Left colon (tissue), 2 donors: ENCODE measurements around the gene MBNL1. TPM values are rescaled to one million over a fixed set of nuclear protein-coding genes. Genes with fewer than 3 reads are reported as not detected.

ENCODE experiments used
- ATAC-seq: fragments of 200-7000 bp; cut with Tn5 transposase; one replicate; pipeline ENCODE4 v1.9.1; 2020; ENCODE audit warnings: mild to moderate bottlenecking, moderate library complexity
- DNase-seq, 2 donors: peaks; one replicate each; pipeline ENCODE4 v3.0.0-alpha.2; 2020
- intact Hi-C, 2 donors: fragments of 100-400 bp; cut with DNase I in 1 of 2; cut with micrococcal nuclease in 1 of 2; formaldehyde crosslinking; loops; one replicate each; pipeline versions ENCODE4 v1.11.2 to v1.14.0; 2022; cut with DNase I, micrococcal nuclease
- total RNA-seq, 2 donors: library from RNA; stranded (reverse); fragmentation: NEBNext Ultra II Directional; extraction: Animal tissue kit (Norgen Biotek cat#: 25700); gene quantifications; one replicate each; pipeline ENCODE4 v1.2.1, GENCODE V29; 2021
- donor health status: DM: no; HTN: no; CAD: no.
- donor health status: DM: yes; HTN: yes; CAD: no.

Gene MBNL1
- total RNA-seq, 2 donors from 2014 or later = 154 to 183 TPM

DNA sequence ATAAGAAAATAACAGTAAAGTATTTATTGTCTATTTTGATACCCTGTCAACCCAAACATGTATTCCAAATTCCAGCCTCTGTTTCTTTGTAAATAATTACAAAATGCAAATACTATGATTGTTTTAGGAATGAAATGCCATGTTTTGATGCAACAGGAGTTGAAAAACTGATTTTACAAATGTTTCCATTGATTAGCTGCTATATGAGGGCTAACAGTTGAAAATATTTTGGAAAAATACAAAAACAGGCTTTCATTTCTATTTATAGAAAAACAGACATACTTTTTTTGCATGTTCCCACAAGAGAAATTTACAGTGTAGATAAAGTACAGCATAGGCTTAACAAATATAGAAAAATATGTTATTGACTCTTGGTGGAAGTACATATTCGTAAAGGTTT lies 20.0 kb downstream of the MBNL1 start:
- no peak for ATAC-seq
- no peak for DNase-seq
- intact Hi-C loops = no loop called here

DNA sequence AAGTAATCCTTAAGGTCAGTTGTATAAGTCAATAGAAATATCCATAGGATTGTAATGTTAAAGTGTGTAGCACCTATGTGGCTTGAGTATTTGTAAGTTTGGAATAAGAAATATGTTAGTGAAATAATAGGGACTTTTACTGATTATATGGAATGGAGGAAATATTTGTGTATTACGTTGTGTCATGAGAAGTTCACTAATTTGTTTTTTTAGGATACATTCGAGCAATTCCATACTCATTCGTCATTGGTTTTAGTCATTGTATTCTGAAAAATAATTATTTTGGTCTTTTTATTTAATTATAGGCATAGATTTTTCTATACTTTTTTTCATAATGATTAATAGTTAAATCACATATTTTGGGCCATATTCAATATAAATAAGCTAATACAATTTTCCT lies 21.0 kb downstream of the MBNL1 start:
- intact Hi-C loops = no loop called here
- ATAC-seq = no peak

DNA sequence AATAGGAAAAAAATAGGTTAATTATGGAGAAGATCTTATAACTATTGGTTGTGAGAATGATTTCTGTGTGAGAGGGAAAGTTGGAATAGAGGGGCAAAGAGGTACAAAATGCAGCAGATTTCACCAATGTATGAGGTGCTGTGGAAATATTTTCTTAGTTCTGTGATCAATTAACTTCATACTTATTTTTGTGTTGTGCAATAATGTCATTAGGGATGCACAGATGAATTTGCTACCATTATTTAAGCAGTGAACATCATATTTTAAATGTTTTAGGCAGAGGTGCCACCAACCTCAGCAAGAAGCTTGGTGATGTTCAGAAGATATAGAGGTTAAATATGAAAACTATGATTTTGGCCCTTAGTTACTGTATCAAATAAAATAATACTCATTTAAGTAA lies 21.6 kb downstream of the MBNL1 start:
- intact Hi-C loops = no loop called here
- ATAC-seq (no peak), DNase-seq (no peak)

More for the DNA sequence above, 21.0 kb downstream of the MBNL1 start:
- no peak for DNase-seq

DNA sequence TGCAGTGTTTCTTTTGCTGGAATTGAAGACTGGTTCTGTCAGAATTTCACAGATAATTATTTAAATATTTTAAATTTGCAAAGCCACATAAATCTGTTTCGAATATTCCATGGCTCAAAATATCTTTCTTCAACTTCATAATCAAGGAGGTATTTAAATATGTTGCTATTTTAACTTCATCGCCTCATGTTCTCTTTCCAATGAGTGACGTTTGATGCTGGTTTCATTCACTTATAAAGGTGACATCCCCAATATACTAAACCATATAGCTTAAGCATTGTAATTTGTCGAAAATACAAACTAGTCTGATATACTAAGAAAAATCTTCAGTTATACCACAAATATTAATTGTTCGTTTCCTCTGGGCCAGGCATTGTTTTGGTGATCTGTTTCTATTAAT lies 22.5 kb downstream of the MBNL1 start:
- ATAC-seq = no peak
- intact Hi-C loops = no loop called here
- no peak for DNase-seq

DNA sequence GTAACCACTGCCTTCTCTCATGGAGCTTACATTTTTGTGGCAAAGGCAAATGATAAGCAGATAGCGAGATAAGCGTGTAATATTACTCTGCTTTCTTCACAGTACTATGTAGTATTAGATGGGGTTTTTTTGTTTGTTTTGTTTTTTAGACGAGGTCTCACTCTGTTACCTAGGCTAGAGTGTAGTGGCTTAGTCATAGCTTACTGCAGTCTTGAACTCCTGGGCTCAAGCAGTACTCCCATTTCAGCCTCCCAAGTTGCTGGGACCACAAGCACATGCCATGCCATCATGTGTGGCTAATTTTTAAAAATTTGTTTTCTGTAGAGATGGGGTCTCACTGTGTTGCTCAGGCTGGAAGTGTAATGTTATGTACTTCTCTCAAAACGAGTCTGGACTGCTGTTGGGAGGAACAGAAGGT lies 22.9 kb downstream of the MBNL1 start:
- DNase-seq = no peak
- no peak for ATAC-seq
- intact Hi-C loops = no loop called here

DNA sequence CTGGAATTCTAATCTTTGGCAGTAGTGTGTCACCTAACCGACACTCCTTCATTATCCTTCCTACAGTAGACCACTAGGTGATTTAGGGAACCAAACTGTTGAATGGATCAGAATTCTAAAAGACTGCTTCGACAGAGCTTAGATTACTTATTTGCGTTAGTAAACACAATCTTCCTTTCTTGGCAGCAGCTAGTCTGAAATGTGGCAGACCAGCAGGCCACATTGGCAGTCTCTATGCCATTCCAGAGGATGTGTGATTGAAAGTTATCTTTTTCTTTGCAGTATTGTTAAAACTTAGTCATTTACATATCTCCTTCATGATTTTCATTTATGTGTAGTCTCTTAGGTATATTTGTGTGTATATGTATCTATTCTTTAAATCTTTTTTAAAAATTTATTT lies 23.6 kb downstream of the MBNL1 start:
- ATAC-seq = no peak
- DNase-seq = no peak
- intact Hi-C loops = no loop called here

DNA sequence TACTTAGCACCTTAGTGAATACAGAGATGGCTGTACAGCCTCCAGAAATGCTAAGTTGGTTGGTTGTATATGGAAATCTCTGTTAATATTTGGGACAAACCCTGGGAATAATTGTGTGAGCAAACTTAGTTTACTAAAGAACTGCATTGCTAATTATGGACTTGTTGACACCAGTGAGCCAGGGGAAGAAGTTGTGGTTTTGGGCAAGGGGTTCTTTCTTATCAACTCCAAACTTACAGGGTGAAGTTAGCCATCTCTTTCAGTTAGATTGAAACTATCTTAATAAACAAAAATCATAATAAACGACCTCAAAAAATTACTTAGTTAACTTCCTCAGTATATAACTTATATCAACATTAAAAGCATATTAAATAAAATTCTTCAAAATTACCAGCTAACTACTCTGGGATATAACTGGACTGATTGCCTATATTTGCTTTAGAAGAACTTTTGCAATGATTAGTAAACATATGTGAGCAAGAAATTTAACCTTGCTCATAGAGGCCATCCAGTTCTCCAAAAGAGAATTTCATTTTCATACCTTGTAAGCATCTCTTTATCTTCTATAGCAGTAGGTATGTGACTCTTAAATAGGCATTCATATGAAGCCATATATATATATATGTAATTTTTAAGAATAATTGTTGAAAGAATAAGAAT lies 24.7 kb downstream of the MBNL1 start:
- ATAC-seq = no peak
- intact Hi-C loops = no loop called here
- no peak for DNase-seq

DNA sequence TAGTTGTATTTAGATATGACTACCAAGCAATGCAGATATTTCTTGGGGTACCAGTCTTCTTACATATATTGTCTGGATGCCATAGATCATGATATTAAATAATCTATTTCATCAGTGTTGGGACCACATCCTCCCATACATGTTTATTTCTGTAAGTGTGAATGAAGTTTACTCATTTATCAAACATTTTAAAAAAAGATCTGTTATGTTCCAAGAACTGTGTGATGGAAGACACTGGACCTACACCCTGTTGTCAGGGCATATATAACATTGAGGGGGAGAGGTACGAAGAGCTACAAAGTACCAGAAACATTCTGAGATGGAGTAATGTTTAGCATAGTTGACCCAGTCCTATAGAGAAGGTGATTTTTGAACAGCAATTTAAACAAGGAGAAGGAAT lies 26.6 kb downstream of the MBNL1 start:
- intact Hi-C loops = no loop called here
- ATAC-seq = no peak
- no peak for DNase-seq

DNA sequence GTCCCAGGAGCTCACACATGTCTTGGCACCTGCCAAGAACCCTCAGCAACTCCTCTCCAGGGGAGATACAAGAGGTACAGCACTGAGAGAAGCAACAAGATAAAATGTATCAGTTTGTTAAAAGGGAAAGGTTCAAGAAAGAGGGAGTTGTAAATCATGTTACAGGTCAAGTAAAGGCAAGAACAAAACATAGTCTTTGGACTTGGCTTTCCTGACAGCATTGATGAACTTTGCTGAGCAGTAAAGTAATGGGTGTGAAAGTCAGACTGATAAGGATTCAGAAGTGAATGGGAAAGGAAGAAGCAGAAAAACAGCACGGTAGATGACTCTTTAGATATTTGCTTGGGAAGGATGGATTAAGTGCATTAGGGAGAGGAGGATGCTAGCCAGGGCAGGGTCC lies 27.1 kb downstream of the MBNL1 start:
- ATAC-seq (peak; percentile 74), DNase-seq (no peak)
- intact Hi-C loops = no loop called here

DNA sequence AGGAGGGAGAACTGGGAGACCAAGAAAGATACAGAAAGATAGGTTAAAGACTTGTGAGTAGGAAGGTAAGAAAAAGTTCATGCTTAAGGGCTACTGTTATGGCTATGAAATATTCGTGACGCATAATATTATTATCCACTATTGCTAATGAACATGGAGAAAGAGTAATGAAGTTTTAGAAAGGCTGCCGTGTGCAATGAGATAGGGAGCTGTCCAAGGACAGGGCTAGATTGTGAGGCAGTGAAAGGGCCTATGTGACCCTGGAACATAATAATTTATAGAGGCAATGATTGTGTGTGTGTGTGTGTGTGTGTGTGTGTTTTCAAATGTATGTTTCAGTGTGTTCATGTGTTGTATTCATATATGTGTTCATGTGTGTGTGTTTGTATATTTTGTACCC lies 27.7 kb downstream of the MBNL1 start:
- no peak for ATAC-seq
- intact Hi-C loops = no loop called here

DNA sequence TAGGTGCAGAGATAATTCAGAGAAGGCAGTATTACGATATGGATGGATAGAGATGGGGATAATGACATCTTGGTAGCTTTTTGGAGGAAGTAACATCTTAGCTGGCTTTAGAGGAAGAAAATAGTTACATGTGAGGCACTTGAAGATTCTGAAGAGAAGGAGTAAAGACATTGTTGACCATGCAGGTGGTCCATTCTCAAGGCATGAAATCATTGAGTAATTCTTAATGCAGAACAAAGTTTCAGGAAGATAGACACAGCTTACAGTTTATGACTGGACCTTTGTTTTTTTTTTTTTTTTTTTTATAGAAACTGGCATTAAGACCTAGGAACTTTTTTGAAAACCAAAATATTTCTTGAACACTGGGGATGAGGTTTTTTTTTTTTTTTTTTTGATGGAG lies 28.2 kb downstream of the MBNL1 start:
- intact Hi-C loops = no loop called here
- ATAC-seq = no peak
- DNase-seq = no peak

More for the DNA sequence above, 27.7 kb downstream of the MBNL1 start:
- no peak for DNase-seq

DNA sequence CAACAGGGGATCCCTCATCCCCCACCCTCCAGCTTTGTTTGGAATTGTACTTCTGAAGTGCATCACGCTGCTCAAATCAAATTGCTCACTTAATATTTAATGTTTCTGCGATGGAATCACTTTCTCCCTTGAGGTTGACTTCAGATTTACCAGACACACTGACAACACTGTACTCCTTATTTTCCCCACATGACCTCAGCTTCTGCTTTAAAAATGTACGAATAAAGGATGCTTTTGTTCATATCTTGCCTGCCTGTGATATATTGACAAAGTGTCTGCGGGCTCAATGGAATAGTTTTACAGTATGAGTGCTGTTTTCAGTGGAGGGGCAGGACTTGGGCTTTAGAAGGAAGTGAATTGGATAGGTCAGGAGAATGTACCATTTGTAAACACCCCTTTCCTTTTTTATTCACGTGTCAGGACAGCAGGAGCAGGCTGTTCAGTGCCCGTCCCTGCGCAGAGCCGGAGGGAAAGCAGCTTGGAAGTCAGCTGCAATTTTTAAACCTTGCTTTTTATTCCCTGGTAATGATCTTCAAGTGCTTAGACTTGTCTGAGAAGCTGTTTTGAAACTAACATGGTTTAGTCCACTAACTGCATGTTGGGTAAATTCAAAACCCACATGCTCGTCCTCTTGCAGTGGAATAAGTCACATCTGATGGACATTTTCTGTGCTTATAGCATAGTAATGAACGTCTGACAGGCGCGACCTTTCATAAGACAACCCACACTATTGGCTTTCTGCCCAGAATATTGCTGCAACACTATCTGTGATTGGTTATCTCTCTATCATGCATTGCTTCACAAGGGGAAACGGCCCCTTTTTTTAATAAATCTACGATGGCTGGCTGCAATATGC lies 29.9 kb downstream of the MBNL1 start:
- intact Hi-C loops = no loop called here
- DNase-seq (peak; percentile 47 to 61), ATAC-seq (peak; percentile 84)

DNA sequence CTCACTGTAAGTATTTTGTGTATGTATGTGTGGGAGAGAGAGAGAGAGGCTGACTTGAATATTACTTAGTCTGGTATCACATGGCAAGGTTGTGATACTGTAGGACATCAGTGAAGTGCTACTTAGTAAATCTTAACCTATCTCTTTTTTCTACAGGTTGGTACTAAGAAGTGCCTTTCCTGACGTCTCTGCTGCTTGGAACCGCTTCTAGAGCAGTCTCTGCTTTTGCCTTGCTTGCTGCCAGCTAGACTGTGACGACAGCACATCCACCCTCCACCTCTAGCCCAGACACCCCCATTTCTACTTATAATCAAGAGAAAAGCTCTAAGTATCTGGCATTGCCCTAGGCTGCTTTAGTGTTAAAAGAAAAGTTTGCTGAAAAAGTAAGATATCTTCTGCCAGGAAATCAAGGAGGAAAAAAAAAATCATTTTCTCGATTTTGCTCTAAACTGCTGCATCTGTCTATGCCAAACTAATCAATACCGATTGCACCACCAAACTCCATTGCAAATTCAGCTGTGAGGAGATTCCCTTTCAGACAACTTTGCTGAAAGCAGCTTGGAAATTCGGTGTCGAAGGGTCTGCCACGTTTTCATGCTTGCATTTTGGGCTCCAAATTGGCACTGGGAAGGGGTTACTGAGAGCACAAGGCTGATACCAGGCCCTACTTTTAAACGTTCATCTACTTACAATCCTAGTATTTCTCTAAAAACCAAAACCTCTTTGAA lies 30.7 kb downstream of the MBNL1 start:
- ATAC-seq = peak; percentile 11
- DNase-seq = no peak
- intact Hi-C loops = no loop called here

DNA sequence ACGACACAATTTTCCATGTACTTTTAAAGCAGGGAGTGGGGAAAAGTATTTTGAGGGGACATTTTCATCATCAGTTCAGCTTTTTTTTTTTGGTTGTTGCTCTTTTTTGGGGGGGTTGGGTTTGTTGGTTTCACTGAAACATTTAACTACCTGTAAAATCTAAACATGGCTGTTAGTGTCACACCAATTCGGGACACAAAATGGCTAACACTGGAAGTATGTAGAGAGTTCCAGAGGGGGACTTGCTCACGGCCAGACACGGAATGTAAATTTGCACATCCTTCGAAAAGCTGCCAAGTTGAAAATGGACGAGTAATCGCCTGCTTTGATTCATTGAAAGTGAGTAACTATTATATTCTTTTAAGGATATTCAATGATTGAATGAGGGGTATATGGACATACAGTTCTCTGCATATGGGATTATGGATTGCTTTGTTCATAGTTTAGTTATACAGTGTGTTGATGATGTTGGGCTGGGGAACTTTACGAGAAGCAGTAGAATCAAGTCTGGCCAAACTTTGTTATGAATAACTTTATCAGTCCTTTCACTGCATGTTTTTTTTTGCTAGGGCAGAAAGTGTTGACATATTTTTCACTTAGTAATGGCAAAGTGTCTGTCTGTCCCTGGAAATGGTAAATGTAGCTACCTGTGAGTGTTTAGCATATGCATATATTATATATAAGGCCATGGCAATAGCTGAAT lies 31.5 kb downstream of the MBNL1 start:
- DNase-seq (no peak), ATAC-seq (no peak)
- intact Hi-C loops = no loop called here

DNA sequence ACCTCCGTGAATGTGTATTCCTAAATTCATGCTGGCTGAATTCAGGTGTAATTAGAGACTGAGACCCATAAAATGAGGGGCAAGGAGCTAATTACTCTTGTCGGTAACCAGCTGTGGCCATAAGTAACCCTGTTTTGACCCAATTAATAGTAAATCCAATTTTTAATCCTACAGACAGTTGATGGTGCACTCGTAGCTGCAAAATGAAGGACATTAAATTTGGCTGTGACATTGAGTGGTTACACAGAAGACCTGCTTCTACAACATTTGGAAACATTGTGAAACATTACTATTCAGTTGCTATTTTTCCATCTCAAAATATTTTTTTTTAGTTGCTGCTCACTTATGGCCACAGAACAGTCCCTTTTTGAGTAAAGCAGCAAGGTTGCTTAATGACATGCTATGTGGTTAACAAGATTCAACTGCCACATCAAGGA lies 33.0 kb downstream of the MBNL1 start:
- DNase-seq = no peak
- ATAC-seq = no peak
- intact Hi-C loops = no loop called here

DNA sequence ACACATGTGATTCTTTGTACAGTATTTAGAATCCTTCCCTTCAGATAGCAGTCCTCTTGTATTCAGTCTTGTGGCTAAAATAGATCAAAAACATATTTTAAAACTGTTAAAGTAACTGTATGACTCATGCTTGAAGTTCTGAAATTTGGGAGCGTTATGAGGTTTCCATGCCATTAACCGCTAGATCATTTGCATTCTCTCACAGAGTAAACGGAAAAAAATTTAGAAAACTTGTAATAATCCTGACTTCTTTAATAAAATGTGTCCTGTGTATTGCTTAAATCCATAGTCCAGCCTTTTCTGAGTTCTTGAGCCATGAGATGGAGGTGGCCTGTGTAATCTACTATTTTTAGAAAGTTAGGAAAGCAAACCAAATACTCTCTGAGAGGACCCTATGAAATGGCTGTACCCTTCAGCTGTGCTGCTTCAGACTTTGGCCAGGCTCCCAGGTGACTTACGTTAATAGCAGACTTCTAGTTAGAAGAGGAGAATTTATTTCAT lies 33.8 kb downstream of the MBNL1 start:
- intact Hi-C loops = no loop called here
- ATAC-seq (no peak), DNase-seq (no peak)

DNA sequence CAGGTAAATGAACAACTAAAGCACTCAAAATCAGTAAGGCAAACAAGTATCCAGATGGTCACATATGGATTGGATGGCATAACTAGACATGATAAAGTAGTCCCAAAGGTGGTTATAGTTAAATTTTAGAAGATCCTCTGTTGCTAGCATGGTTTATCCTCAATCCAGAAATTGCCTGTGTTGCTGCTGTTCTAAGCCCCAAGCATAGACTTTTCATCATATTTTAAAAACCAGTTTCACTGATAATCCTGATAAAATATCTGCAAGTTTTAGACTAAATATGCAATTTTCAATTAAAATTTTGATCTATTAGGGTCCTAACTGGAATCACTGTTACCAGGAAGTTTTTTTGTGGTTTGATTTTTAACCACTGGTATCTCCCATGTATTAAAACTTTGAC lies 35.4 kb downstream of the MBNL1 start:
- no peak for DNase-seq
- intact Hi-C loops = no loop called here
- ATAC-seq = no peak

DNA sequence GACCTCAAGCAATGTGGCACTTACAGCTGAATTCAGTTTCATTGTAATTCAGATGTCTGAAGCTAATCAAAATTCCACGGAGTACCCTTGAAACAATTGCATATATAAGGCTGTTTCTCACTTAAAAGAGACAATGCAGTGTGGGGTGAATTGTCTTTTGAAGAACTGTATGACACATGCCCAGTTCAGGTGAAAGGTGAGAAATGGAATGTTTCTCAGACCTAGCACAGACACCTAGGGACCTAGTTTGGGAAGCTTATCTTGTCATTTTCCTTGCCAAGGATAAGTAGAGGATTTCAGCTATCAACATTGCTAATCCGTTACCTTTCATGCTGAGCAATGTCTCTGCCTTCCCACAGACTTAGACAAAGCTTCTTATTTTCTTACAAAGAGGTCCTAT lies 36.3 kb downstream of the MBNL1 start:
- no peak for DNase-seq
- intact Hi-C loops = no loop called here
- no peak for ATAC-seq

DNA sequence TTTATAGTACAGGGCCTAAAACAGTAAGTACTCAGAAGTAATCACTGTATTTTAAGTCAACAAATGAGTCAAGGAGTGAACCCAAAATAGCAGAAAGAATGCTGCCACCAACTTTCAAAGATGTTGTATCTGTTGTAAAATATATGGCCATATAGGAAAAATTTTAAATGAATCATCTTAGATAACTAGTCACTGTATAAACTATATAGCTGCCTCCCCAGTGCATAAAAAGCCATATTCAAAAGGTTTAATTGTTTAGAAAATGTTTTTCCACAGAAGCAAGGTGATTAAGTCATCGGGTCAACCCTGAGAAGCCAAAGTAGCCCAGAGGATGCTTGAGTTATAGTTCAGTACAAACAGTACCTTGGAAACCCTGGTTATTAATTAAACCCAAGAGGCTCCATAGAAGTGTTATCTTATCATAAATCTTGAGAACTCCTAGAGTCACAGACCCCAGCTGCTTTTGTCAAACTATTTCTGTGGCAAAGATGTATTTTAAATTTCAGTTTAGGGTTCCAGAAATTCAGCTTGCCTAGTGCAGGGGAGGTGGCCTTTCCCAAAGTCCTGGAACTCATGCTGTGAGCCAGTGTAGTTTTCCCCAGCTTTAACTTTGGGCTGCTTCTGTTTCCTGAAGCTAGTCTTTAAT lies 39.2 kb downstream of the MBNL1 start:
- intact Hi-C loops = no loop called here
- ATAC-seq (peak; percentile 84), DNase-seq (no peak)
